NCI-H524 (cell line): ENCODE data around the gene CEP70.
"Not testable (repeated sequence)": the region's sequence is repeated elsewhere in the genome, so short reads cannot be mapped to it uniquely, and the experiment has no call there.

Experiments
- DNase-seq, 2 experiments: peaks; one replicate each; lab custom pipeline; 2025; lab: John Stamatoyannopoulos, UW

CEP70 gene

GRCh38 chr3:138593488-138594149, 441 bp downstream of the CEP70 start:
- no peak for DNase-seq

- no peak for DNase-seq
Measured at GRCh38 chr3:138591392-138591791, 2.7 kb downstream of the CEP70 start.

- DNase-seq = no peak
Measured at GRCh38 chr3:138588445-138588844, 5.6 kb downstream of the CEP70 start.

GRCh38 chr3:138587374-138587773, 6.7 kb downstream of the CEP70 start:
- DNase-seq = no peak

- DNase-seq = no peak
Measured at GRCh38 chr3:138578961-138579574, 15.0 kb downstream of the CEP70 start.

GRCh38 chr3:138578141-138578540, 15.9 kb downstream of the CEP70 start:
- no peak for DNase-seq

GRCh38 chr3:138573138-138573537, 20.9 kb downstream of the CEP70 start:
- DNase-seq = no peak

GRCh38 chr3:138569624-138570023, 24.4 kb downstream of the CEP70 start:
- DNase-seq = not testable (repeated sequence)

- DNase-seq = no peak
Measured at GRCh38 chr3:138569090-138569489, 25.0 kb downstream of the CEP70 start.

GRCh38 chr3:138567403-138567802, 26.7 kb downstream of the CEP70 start:
- DNase-seq = peak in 1 of 2 experiments; percentile 19

GRCh38 chr3:138566293-138566692, 27.8 kb downstream of the CEP70 start:
- not testable (repeated sequence) for DNase-seq

- not testable (repeated sequence) for DNase-seq
Measured at GRCh38 chr3:138562902-138563301, 31.2 kb downstream of the CEP70 start.

- no peak for DNase-seq
Measured at GRCh38 chr3:138560501-138560900, 33.6 kb downstream of the CEP70 start.

GRCh38 chr3:138559134-138559533, 34.9 kb downstream of the CEP70 start:
- no peak for DNase-seq

- not testable (repeated sequence) for DNase-seq
Measured at GRCh38 chr3:138554775-138555174, 39.3 kb downstream of the CEP70 start.

- DNase-seq = not testable (repeated sequence)
Measured at GRCh38 chr3:138550958-138551357, 43.1 kb downstream of the CEP70 start.

GRCh38 chr3:138549179-138549977, 44.7 kb downstream of the CEP70 start:
- DNase-seq = no peak

GRCh38 chr3:138547342-138547975, 46.6 kb downstream of the CEP70 start:
- no peak for DNase-seq

GRCh38 chr3:138544546-138544945, 49.5 kb downstream of the CEP70 start:
- no peak for DNase-seq

- DNase-seq = no peak
Measured at GRCh38 chr3:138542977-138543376, 51.1 kb downstream of the CEP70 start.

GRCh38 chr3:138539352-138539751, 54.7 kb downstream of the CEP70 start:
- DNase-seq = no peak

GRCh38 chr3:138521445-138521844, 72.6 kb downstream of the CEP70 start:
- DNase-seq = not testable (repeated sequence)
